Lower lobe of right lung (tissue), 2 donors: ENCODE data around the gene SOCS6. TPM values are rescaled to one million over a fixed set of nuclear protein-coding genes. Genes with fewer than 3 reads are reported as not detected.

Experiments
- ATAC-seq, 2 donors: fragments of 200-7000 bp; cut with Tn5 transposase; one replicate each; pipeline ENCODE4 v1.9.1; 2020 to 2022; ENCODE audit warnings: mild to moderate bottlenecking in 2 of 2, moderate library complexity in 2 of 2
- DNase-seq: peaks from one replicate; pipeline ENCODE4 v3.0.0-alpha.2; 2020
- H3K27ac ChIP-seq: fragments of 200-600 bp; one replicate; pipeline ENCODE4 v1.8.0; 2022
- H3K27me3 ChIP-seq: fragments of 200-600 bp; one replicate; pipeline ENCODE4 v1.8.0; 2022; ENCODE audit warnings: low read depth
- H3K36me3 ChIP-seq: fragments of 200-600 bp; one replicate; pipeline ENCODE4 v1.8.0; 2022; ENCODE audit warnings: mild to moderate bottlenecking
- H3K4me1 ChIP-seq: fragments of 200-600 bp; one replicate; pipeline ENCODE4 v1.8.0; 2022
- H3K4me3 ChIP-seq: fragments of 200-600 bp; one replicate; pipeline ENCODE4 v1.8.0; 2022; ENCODE audit warnings: mild to moderate bottlenecking
- H3K9me3 ChIP-seq: fragments of 200-600 bp; one replicate; pipeline ENCODE4 v1.8.0; 2022
- CTCF ChIP-seq: fragments of 200-600 bp; IDR thresholded peaks from one replicate; pipeline ENCODE4 v1.8.0; 2022; ENCODE audit warnings: antibody characterized with exemption, mild to moderate bottlenecking
- intact Hi-C: fragments of 100-400 bp; cut with DNase I; formaldehyde crosslinking; loops from one replicate; pipeline ENCODE4 v1.11.0; 2022
- total RNA-seq: library from RNA; stranded (reverse); fragmentation: NEBNext Ultra II Directional; extraction: Animal tissue kit (Norgen Biotek cat#: 25700); gene quantifications from one replicate; pipeline ENCODE4 v1.2.1, GENCODE V29; 2021
- donor health status: DM: no; HTN: yes; CAD: no; lungs with severe emphysema.

Gene SOCS6
- total RNA-seq, 1 donor from 2014 or later: 24.8 TPM

DNA sequence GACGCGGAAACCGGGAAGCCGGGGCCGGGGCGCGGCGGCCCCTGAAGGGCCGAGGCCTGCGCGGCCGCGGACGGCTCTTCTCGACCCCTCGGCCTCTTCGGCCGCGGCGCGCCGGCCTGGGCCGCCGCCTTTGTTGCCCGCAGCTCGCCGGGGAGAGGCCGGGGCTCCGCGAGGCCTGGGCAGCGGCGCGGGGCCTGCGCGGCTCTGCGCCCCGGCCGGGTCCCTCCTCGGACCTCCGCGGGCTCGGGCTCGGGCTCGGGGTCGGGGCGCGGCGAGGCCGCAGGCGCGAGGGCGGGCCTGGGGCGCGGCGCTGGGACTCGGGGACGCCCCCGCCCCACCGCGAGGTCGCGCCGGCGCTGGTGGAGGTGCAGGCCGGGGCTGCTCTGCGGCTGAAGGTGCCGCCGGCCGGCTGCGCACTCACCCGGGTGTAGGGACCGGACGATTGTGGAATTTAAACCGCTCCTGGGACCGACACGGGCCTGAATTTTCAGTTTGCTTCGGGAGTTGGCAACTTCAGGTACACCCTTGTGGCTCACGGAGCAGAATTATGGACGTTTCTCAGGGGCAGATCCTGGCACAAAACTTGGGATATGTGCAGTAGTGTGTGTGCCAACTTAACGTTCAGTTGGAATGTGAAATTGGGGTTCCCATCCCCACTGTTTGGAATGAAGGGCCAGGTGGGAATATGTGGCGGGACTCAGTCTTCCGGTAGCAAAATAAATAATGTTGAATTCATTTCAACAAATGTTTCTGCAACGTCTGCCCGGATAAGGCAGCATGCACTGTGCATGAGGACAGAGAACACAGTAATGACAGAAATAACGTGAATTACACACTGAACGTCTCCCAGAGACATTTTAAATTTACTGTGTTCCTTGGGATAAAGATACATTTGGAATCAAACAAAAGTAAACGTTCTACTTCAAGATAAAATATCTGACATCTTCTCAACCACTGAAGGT is 787 bp downstream of the SOCS6 start:
- Histone ChIP-seq H3K4me3 (peak overlapping the region; percentile 70), H3K4me1 (peaks cover 37% of the 10 kb centered on the region), H3K27ac (peak overlapping the region; percentile 87), H3K27me3 (no peaks in the 10 kb centered on the region), H3K9me3 (no peaks in the 10 kb centered on the region), H3K36me3 (no peaks in the 10 kb centered on the region)
- intact Hi-C loops: no loop called here
- peak; percentile 60 to 62 for ATAC-seq
- TF ChIP-seq CTCF: no peak
- peak; percentile 62 for DNase-seq

DNA sequence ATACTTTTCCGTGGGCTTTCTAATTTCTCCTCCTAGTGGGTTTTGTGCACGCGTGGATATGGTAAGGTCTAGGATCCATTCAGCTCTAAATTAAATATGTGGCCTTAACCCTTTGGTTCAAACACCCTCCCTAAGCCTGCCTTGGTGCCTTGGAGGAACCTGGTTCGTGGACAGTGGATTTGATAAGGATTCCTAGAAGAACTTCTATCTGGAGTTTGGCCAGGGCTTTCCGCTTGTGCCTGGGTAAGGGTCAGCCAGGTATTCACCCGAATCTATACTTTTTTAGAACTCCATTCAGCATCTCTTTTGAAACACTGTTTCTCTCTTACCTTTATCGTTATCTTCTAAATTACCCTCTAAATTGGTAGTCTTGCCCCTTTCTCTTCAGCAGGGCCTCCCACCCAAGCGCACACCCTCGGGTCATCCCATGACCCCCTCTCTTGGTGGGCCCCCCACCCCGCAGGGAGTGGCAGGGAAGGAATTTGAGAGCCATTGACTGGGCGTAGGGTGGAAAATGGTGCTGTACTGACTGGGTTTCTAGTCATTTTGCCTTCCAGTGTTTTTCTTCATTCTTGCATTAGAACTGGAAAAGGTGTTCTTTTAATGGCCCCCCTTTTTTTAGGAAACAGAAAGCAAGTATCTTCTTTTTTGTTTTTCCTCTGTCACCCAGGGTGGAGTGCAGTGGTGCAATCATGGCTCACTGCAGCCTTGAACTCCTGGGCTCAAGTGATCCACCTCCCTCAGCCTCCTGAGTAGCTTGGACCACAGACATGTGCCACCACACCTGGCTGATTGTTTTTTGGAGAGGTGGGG is 1.8 kb downstream of the SOCS6 start:
- intact Hi-C loops: no loop called here
- TF ChIP-seq CTCF: no peak
- no peak for DNase-seq
- no peaks in the 10 kb centered on the region for H3K27me3 ChIP-seq
- H3K27ac ChIP-seq: peak overlapping the region; percentile 81
- peak overlapping the region; percentile 70 for H3K4me3 ChIP-seq
- ATAC-seq: no peak
- H3K9me3 ChIP-seq: no peaks in the 10 kb centered on the region
- H3K36me3 ChIP-seq: no peaks in the 10 kb centered on the region
- peaks cover 48% of the 10 kb centered on the region for H3K4me1 ChIP-seq

DNA sequence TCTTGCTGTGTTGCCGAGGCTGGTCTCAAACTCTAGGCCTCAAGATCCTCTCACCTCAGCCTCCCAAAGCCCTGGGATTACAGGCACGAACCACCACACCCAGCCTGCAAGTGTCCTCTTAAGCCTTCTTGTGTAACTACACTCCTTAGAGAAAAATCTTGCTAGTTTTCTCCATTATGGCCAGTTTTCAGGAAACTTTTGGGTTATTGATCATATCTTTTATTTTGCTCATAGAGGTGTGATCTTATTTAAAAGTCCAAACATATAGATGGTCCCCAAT is 2.4 kb downstream of the SOCS6 start:
- no peaks in the 10 kb centered on the region for H3K9me3 ChIP-seq
- intact Hi-C loops: no loop called here
- no peaks in the 10 kb centered on the region for H3K36me3 ChIP-seq
- H3K27ac ChIP-seq: no peak overlapping the region
- peaks cover 53% of the 10 kb centered on the region for H3K4me1 ChIP-seq
- DNase-seq: no peak
- no peaks in the 10 kb centered on the region for H3K27me3 ChIP-seq
- no peak for TF ChIP-seq CTCF
- ATAC-seq: no peak
- H3K4me3 ChIP-seq: peak overlapping the region; percentile 70

GRCh38 chr18:70292628-70293027 is 3.8 kb downstream of the SOCS6 start:
- TF ChIP-seq CTCF: no peak
- no peak overlapping the region for H3K4me3 ChIP-seq
- no peaks in the 10 kb centered on the region for H3K36me3 ChIP-seq
- intact Hi-C loops: no loop called here
- H3K27ac ChIP-seq: no peak overlapping the region
- no peaks in the 10 kb centered on the region for H3K9me3 ChIP-seq
- ATAC-seq: peak in 1 of 2 donors; percentile 19
- H3K27me3 ChIP-seq: no peaks in the 10 kb centered on the region
- no peak for DNase-seq
- peaks cover 63% of the 10 kb centered on the region for H3K4me1 ChIP-seq

GRCh38 chr18:70293166-70293565 is 4.3 kb downstream of the SOCS6 start:
- Histone ChIP-seq H3K36me3 (no peaks in the 10 kb centered on the region), H3K4me3 (no peak overlapping the region), H3K9me3 (no peaks in the 10 kb centered on the region), H3K4me1 (peaks cover 63% of the 10 kb centered on the region), H3K27ac (no peak overlapping the region), H3K27me3 (no peaks in the 10 kb centered on the region)
- intact Hi-C loops: no loop called here
- DNase-seq (no peak), ATAC-seq (no peak)
- no peak for TF ChIP-seq CTCF
